ENCODE results near the gene P2RX1.

The P2RX1 gene

GRCh38 chr17:3925684-3926485, 9.6 kb upstream of the P2RX1 start:
- no peak for DNase-seq (ENCODE audit: low read depth in 1 of 2, low spot score in 1 of 2)

- DNase-seq (ENCODE audit: low read depth in 1 of 2, low spot score in 1 of 2) = no peak
Measured at GRCh38 chr17:3924512-3925350, 8.5 kb upstream of the P2RX1 start.

- no peak for DNase-seq (ENCODE audit: low read depth in 1 of 2, low spot score in 1 of 2)
Measured at GRCh38 chr17:3923466-3924190, 7.4 kb upstream of the P2RX1 start.

- no peak for DNase-seq (ENCODE audit: low read depth in 1 of 2, low spot score in 1 of 2)
Measured at GRCh38 chr17:3922765-3923164, 6.5 kb upstream of the P2RX1 start.

- no peak for DNase-seq (ENCODE audit: low read depth in 1 of 2, low spot score in 1 of 2)
Measured at GRCh38 chr17:3921502-3922319, 5.4 kb upstream of the P2RX1 start.

GRCh38 chr17:3921006-3921405, 4.7 kb upstream of the P2RX1 start:
- DNase-seq (ENCODE audit: low read depth in 1 of 2, low spot score in 1 of 2) = no peak

GRCh38 chr17:3919123-3919624, 2.9 kb upstream of the P2RX1 start:
- DNase-seq (ENCODE audit: low read depth in 1 of 2, low spot score in 1 of 2) = no peak

- no peak for DNase-seq (ENCODE audit: low read depth in 1 of 2, low spot score in 1 of 2)
Measured at GRCh38 chr17:3918372-3919122, 2.3 kb upstream of the P2RX1 start.

GRCh38 chr17:3917391-3917931, 1.2 kb upstream of the P2RX1 start:
- DNase-seq (ENCODE audit: low read depth in 1 of 2, low spot score in 1 of 2) = no peak

- DNase-seq (ENCODE audit: low read depth in 1 of 2, low spot score in 1 of 2) = no peak
Measured at GRCh38 chr17:3916825-3917224, 560 bp upstream of the P2RX1 start.

- DNase-seq (ENCODE audit: low read depth in 1 of 2, low spot score in 1 of 2) = no peak
Measured at GRCh38 chr17:3915581-3915994, 677 bp downstream of the P2RX1 start.

- DNase-seq (ENCODE audit: low read depth in 1 of 2, low spot score in 1 of 2) = no peak
Measured at GRCh38 chr17:3914312-3914670, 2.0 kb downstream of the P2RX1 start.

GRCh38 chr17:3913531-3914311, 2.5 kb downstream of the P2RX1 start:
- DNase-seq (ENCODE audit: low read depth in 1 of 2, low spot score in 1 of 2) = peak; percentile 68 to 72

GRCh38 chr17:3912827-3913226, 3.4 kb downstream of the P2RX1 start:
- no peak for DNase-seq (ENCODE audit: low read depth in 1 of 2, low spot score in 1 of 2)

- DNase-seq (ENCODE audit: low read depth in 1 of 2, low spot score in 1 of 2) = peak in 1 of 2 donors; percentile 64
Measured at GRCh38 chr17:3911271-3912053, 4.8 kb downstream of the P2RX1 start.

GRCh38 chr17:3910420-3911270, 5.6 kb downstream of the P2RX1 start:
- DNase-seq (ENCODE audit: low read depth in 1 of 2, low spot score in 1 of 2) = no peak

GRCh38 chr17:3909257-3909656, 7.0 kb downstream of the P2RX1 start:
- DNase-seq (ENCODE audit: low read depth in 1 of 2, low spot score in 1 of 2) = no peak
